ENCODE results near the gene AMHR2.
"Not testable (repeated sequence)": the region's sequence is repeated elsewhere in the genome, so short reads cannot be mapped to it uniquely, and the experiment has no call there.

AMHR2 gene

GRCh38 chr12:53423597-53423996, at the start of gene AMHR2:
Gene AMHR2 (plus strand): TSS chr12:53423855. CDS start chr12:53423935, 80 bp downstream.
- DNase-seq (ENCODE audit: low spot score): no peak
- no peak for TF ChIP-seq CTCF (IDR thresholded peaks at IDR 0.05; ENCODE audit: extremely low read depth, insufficient read depth, missing control alignments)
- in situ Hi-C loops (cut with MboI; ENCODE audit: low pct_unique_long_range_greater_than_20kb, low sequenced_read_pairs, unreplicated experiment): loop anchor here (5.0 kb wide), 1 partner anchor 71 kb away; no protein-coding TSS in a partner anchor

GRCh38 chr12:53374277-53374676, 49.4 kb upstream of the AMHR2 start:
- in situ Hi-C loops (cut with MboI; ENCODE audit: low pct_unique_long_range_greater_than_20kb, low sequenced_read_pairs, unreplicated experiment); DNase-seq (ENCODE audit: low spot score): not testable (repeated sequence)

- no peak for TF ChIP-seq CTCF (IDR thresholded peaks at IDR 0.05; ENCODE audit: extremely low read depth, insufficient read depth, missing control alignments)
- DNase-seq (ENCODE audit: low spot score): no peak
- in situ Hi-C loops (cut with MboI; ENCODE audit: low pct_unique_long_range_greater_than_20kb, low sequenced_read_pairs, unreplicated experiment): no loop called here
These were observed 46.9 kb upstream of the AMHR2 start for GRCh38 chr12:53376747-53377146.

GRCh38 chr12:53378222-53378621, 45.4 kb upstream of the AMHR2 start:
- no peak for DNase-seq (ENCODE audit: low spot score)
- no peak for TF ChIP-seq CTCF (IDR thresholded peaks at IDR 0.05; ENCODE audit: extremely low read depth, insufficient read depth, missing control alignments)
- in situ Hi-C loops (cut with MboI; ENCODE audit: low pct_unique_long_range_greater_than_20kb, low sequenced_read_pairs, unreplicated experiment): no loop called here

- in situ Hi-C loops (cut with MboI; ENCODE audit: low pct_unique_long_range_greater_than_20kb, low sequenced_read_pairs, unreplicated experiment): no loop called here
- TF ChIP-seq CTCF (IDR thresholded peaks at IDR 0.05; ENCODE audit: extremely low read depth, insufficient read depth, missing control alignments): no peak
- DNase-seq (ENCODE audit: low spot score): no peak
These were observed 44.8 kb upstream of the AMHR2 start for GRCh38 chr12:53378724-53379388.

GRCh38 chr12:53379389-53380103, 44.1 kb upstream of the AMHR2 start:
- DNase-seq (ENCODE audit: low spot score): peak; percentile 90
- no peak for TF ChIP-seq CTCF (IDR thresholded peaks at IDR 0.05; ENCODE audit: extremely low read depth, insufficient read depth, missing control alignments)
- in situ Hi-C loops (cut with MboI; ENCODE audit: low pct_unique_long_range_greater_than_20kb, low sequenced_read_pairs, unreplicated experiment): no loop called here

- in situ Hi-C loops (cut with MboI; ENCODE audit: low pct_unique_long_range_greater_than_20kb, low sequenced_read_pairs, unreplicated experiment): no loop called here
- no peak for TF ChIP-seq CTCF (IDR thresholded peaks at IDR 0.05; ENCODE audit: extremely low read depth, insufficient read depth, missing control alignments)
- DNase-seq (ENCODE audit: low spot score): peak; percentile 92
These were observed 43.4 kb upstream of the AMHR2 start, which contains the start of gene SP1 for GRCh38 chr12:53380104-53380793. Gene SP1 (plus strand): TSS chr12:53380176. CDS start chr12:53380292, 116 bp downstream.

All from GM13977 (cell line).